Mucosa of descending colon (tissue), 3 donors: Measurements from ENCODE around the gene CBLL1. TPM values are rescaled to one million over a fixed set of nuclear protein-coding genes. Genes with fewer than 3 reads are reported as not detected.

Source experiments
- ATAC-seq: fragments of 200-7000 bp; cut with Tn5 transposase; one replicate; pipeline ENCODE4 v1.9.1; 2020; ENCODE audit warnings: mild to moderate bottlenecking, moderate library complexity
- DNase-seq, 3 donors: peaks; one replicate each; pipeline ENCODE4 v3.0.0-alpha.2; 2020
- H3K36me3 ChIP-seq: fragments of 200-600 bp; one replicate; pipeline ENCODE4 v1.8.0; 2021; ENCODE audit warnings: low read depth, mild to moderate bottlenecking
- H3K4me1 ChIP-seq: fragments of 200-600 bp; one replicate; pipeline ENCODE4 v1.8.0; 2021; ENCODE audit warnings: low read depth, mild to moderate bottlenecking
- H3K4me3 ChIP-seq: fragments of 200-600 bp; one replicate; pipeline ENCODE4 v1.8.0; 2021; ENCODE audit warnings: mild to moderate bottlenecking
- H3K9me3 ChIP-seq: fragments of 200-600 bp; one replicate; pipeline ENCODE4 v1.8.0; 2021; ENCODE audit warnings: mild to moderate bottlenecking
- intact Hi-C, 2 donors: fragments of 100-400 bp; cut with DNase I in 1 of 2; cut with micrococcal nuclease in 1 of 2; formaldehyde crosslinking; loops; one replicate each; pipeline versions ENCODE4 v1.11.0 to v1.11.1; 2022; cut with DNase I, micrococcal nuclease
- total RNA-seq, 3 donors: library from RNA; stranded (reverse); fragmentation: NEBNext Ultra II Directional in 2 of 3; extraction: Animal tissue kit (Norgen Biotek cat#: 25700) in 2 of 3; gene quantifications; one replicate each; pipeline versions ENCODE4 v1.2.1 to v1.2.4, GENCODE V29; 2021 to 2023
- TF ChIP-seq, protein P1 (sequence below): fragments of 200-600 bp; IDR thresholded peaks from one replicate; pipeline ENCODE4 v1.8.0; 2022; ENCODE audit warnings: antibody characterized with exemption, mild to moderate bottlenecking
- donor health status: DM: no; HTN: no; CAD: no; lungs with moderate emphysema.
- donor health status: DM: no; HTN: no; CAD: no.
- donor health status: DM: no; HTN: yes; CAD: no.

The CBLL1 gene
- total RNA-seq, 3 donors from 2014 or later = 24.1 to 28.9 (median 25.4) TPM

DNA sequence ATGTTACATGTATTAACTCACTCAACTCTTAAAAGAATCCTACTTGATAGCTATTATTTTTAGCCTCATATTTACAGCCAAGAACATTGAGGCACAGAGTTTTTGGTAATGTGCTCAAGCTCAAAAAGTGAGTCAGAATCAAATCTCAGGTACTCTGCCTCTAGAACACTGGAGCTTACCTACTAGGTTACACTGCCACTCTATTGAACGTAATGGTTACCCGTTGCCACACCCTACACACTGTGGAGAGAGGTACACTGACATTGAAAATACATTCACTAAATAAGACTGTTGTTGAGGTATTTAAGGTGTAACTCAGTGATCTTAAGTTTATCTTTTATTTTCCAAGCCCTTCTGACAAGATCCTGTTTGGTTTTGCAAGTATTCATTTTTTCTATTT is 41.2 kb downstream of the CBLL1 start:
- peak; percentile 18 for ATAC-seq
- no peak for DNase-seq
- no peaks in the 10 kb centered on the region for H3K36me3 ChIP-seq
- H3K4me3 ChIP-seq = no peak overlapping the region
- intact Hi-C loops = loop anchor here in 1 of 2 donors (10.0 kb wide), 1 partner anchor 90 kb away; no protein-coding TSS in a partner anchor
- TF ChIP-seq, protein P1, sequence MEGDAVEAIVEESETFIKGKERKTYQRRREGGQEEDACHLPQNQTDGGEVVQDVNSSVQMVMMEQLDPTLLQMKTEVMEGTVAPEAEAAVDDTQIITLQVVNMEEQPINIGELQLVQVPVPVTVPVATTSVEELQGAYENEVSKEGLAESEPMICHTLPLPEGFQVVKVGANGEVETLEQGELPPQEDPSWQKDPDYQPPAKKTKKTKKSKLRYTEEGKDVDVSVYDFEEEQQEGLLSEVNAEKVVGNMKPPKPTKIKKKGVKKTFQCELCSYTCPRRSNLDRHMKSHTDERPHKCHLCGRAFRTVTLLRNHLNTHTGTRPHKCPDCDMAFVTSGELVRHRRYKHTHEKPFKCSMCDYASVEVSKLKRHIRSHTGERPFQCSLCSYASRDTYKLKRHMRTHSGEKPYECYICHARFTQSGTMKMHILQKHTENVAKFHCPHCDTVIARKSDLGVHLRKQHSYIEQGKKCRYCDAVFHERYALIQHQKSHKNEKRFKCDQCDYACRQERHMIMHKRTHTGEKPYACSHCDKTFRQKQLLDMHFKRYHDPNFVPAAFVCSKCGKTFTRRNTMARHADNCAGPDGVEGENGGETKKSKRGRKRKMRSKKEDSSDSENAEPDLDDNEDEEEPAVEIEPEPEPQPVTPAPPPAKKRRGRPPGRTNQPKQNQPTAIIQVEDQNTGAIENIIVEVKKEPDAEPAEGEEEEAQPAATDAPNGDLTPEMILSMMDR = no peak
- no peaks in the 10 kb centered on the region for H3K4me1 ChIP-seq
- H3K9me3 ChIP-seq = no peaks in the 10 kb centered on the region

DNA sequence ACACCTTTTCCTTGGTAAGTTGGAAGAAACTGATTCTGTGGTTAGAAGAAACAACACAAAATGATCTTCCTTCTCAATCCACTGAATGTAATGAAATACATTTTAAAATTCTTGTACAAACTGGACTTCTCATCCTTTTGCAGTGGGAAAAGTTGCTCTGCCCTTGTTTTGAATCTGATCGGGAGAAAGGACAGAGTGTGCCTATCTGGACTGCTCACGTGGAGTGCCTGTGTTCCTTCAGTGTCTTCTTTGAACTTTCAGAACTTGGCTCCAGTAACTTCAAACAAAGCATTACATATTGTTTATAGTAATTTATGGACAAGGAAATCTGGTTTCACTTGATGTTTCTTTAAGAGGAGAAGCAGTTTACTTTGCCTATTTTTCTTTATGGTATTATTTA is 42.0 kb downstream of the CBLL1 start:
- H3K36me3 ChIP-seq = no peaks in the 10 kb centered on the region
- peak; percentile 13 for ATAC-seq
- H3K9me3 ChIP-seq = no peaks in the 10 kb centered on the region
- no peak overlapping the region for H3K4me3 ChIP-seq
- no peaks in the 10 kb centered on the region for H3K4me1 ChIP-seq
- TF ChIP-seq, protein P1 = no peak
- intact Hi-C loops = loop anchor here in 1 of 2 donors (10.0 kb wide), 1 partner anchor 89 kb away; no protein-coding TSS in a partner anchor
- DNase-seq = no peak

DNA sequence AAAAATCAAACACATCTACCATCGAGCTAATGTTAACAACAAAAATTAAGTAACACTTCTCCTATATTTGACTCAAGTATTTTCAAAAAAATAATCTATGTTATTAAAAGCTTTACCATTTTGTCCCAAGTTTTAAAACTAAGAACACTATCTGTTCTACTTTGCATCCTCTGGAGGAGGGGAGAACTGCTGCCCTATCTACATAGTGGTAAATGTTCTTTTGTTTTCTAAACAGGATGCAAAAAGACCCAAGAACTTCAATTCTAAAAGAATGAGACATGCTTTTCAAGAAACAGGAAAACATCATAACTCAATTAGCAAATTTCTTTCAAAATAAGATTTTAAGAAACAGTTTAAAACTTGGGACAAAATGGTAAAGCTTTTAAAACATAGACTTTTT is 44.3 kb downstream of the CBLL1 start:
- TF ChIP-seq, protein P1 = no peak
- H3K9me3 ChIP-seq = no peaks in the 10 kb centered on the region
- H3K4me3 ChIP-seq = no peak overlapping the region
- no peaks in the 10 kb centered on the region for H3K36me3 ChIP-seq
- intact Hi-C loops = loop anchor here in 1 of 2 donors (10.0 kb wide), 1 partner anchor 87 kb away; no protein-coding TSS in a partner anchor
- no peak for DNase-seq
- ATAC-seq = no peak
- H3K4me1 ChIP-seq = no peaks in the 10 kb centered on the region

DNA sequence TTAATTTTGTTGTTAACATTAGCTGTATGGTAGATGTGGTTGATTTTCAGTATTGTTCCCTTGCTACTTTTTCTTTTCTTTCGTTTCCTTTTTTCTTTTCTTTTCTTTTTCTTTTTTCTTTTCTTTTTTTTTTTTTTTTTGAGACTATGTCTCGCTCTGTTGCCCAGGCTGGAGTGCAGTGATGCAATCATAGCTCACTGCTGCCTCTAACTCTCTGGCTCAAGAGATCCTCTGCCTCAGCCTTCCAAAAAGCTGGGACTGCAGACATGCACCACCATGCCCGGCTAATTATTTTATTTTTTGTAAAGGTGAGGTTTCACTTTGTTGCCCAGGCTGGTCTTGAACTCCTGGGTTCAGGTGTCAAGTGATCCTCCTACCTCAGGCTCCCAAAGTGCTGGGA is 44.7 kb downstream of the CBLL1 start:
- H3K4me3 ChIP-seq = no peak overlapping the region
- ATAC-seq (no peak), DNase-seq (no peak)
- TF ChIP-seq, protein P1 = no peak
- intact Hi-C loops = loop anchor here in 1 of 2 donors (10.0 kb wide), 1 partner anchor 86 kb away; no protein-coding TSS in a partner anchor
- no peaks in the 10 kb centered on the region for H3K4me1 ChIP-seq
- H3K36me3 ChIP-seq = no peaks in the 10 kb centered on the region
- H3K9me3 ChIP-seq = no peaks in the 10 kb centered on the region

DNA sequence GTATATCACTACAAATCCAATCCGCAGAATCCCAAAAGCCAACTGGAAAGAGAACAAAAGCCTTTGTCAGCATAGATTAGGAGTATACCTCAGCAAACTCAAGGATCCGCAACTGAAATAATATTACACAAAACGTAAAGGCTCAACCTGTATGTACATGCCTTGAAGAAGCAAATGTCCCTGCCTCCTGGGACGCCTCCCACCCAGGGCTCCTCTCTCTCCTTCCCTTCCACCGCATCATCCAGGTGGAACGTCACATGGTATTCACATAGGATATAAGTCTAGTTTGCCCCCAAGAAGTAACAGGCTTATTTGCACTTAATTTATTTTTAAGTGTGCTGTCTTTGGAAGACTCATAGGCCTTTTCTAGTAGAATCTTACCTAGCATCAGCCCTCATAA is 45.7 kb downstream of the CBLL1 start:
- peak; percentile 8 for ATAC-seq
- no peak overlapping the region for H3K4me3 ChIP-seq
- H3K9me3 ChIP-seq = no peaks in the 10 kb centered on the region
- DNase-seq = no peak
- TF ChIP-seq, protein P1 = no peak
- intact Hi-C loops = loop anchor here in 1 of 2 donors (10.0 kb wide), 1 partner anchor 85 kb away; no protein-coding TSS in a partner anchor
- H3K36me3 ChIP-seq = no peaks in the 10 kb centered on the region
- no peaks in the 10 kb centered on the region for H3K4me1 ChIP-seq

DNA sequence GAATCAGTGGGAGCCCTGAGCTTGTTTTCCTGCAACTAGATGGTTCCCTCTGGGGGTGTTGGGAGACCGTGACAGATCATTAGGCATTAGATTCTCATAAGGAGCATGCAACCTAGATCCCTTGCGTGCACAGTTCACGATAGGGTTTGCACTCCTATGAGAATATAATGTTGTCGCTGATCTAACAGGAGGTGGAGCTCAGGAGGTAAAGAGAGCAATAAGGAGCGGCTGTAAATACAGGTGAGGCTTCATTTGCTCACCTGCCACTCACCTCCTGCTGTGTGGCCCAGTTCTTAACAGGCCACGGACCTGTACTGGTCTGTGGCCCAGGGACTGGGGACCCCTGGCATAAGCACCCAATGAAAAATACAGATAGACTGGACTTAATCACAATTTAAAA is 48.4 kb downstream of the CBLL1 start:
- Histone ChIP-seq H3K36me3 (no peaks in the 10 kb centered on the region), H3K4me1 (no peaks in the 10 kb centered on the region), H3K4me3 (no peak overlapping the region), H3K9me3 (no peaks in the 10 kb centered on the region)
- intact Hi-C loops = no loop called here
- DNase-seq = no peak
- peak; percentile 37 for ATAC-seq
- TF ChIP-seq, protein P1 = no peak
